Motor neuron (in vitro differentiated cells): ENCODE data around the gene MYO1E. TPM values are rescaled to one million over a fixed set of nuclear protein-coding genes. Genes with fewer than 3 reads are reported as not detected.

Experiments used
- ATAC-seq, 8 experiments: fragments of 200-7000 bp; cut with Tn5 transposase; replicated peaks in 6 of 8; 2 replicates each; pipeline ENCODE4 v1.8.0; 2021; ENCODE audit warnings: mild to moderate bottlenecking in 8 of 8, moderate library complexity in 8 of 8
- H3K27ac ChIP-seq, 2 donors: fragments of 250-450 bp; sonication (Bioruptor Pico); 2 replicates each; pipeline ENCODE4 v1.9.0; 2021; ENCODE audit warnings: antibody characterized with exemption in 2 of 2, mild to moderate bottlenecking in 2 of 2, moderate library complexity in 1 of 2
- H3K4me1 ChIP-seq, 2 donors: fragments of 250-450 bp; sonication (Bioruptor Pico); replicated peaks in 1 of 2; 2 replicates each; pipeline ENCODE4 v1.6.1; 2021; ENCODE audit warnings: antibody characterized with exemption in 2 of 2, mild to moderate bottlenecking in 2 of 2, moderate library complexity in 1 of 2
- H3K4me3 ChIP-seq, 5 donors: fragments of 250-450 bp; sonication (Bioruptor Pico); 2 replicates each; pipeline ENCODE4 v1.9.0; 2021; ENCODE audit warnings: antibody characterized with exemption in 5 of 5, mild to moderate bottlenecking in 5 of 5, moderate library complexity in 4 of 5
- WGBS, 10 experiments: fragments of 450-650 bp; shearing (Covaris generic); methylation state at CpG; one replicate each; pipeline ENCODE4 v1.0.0; 2022; 5-methylcytosine and 5-hydroxymethylcytosine counted together
- in situ Hi-C, 9 experiments: fragments of 400-800 bp; cut with MboI; loops; one replicate each; pipeline ENCODE4 v1.15.0; 2021; ENCODE audit warnings: low sequenced_read_pairs in 9 of 9, low pct_unique_long_range_greater_than_20kb in 2 of 9; ENCODE audit not compliant: unreplicated experiment in 9 of 9
- total RNA-seq, 8 experiments: library from RNA; unstranded; fragments of 300-600 nt; gene quantifications; 2 replicates each; pipeline versions ENCODE4 v1.2.3 to v1.2.4, GENCODE V29; 2022

The MYO1E gene
- total RNA-seq, 8 experiments from 2014 or later = 4.0 to 71.1 (median 6.9) TPM

- in situ Hi-C loops = no loop called here
- ATAC-seq = no peak
- WGBS, 10 experiments = 80 to 100% (median 100%) methylated on average over 1 of the region's 1 CpG; no CpG with 5 or more reads in 6 of the 10 experiments
These were observed 55.5 kb downstream of the MYO1E start for GRCh38 chr15:59317211-59317610.

DNA sequence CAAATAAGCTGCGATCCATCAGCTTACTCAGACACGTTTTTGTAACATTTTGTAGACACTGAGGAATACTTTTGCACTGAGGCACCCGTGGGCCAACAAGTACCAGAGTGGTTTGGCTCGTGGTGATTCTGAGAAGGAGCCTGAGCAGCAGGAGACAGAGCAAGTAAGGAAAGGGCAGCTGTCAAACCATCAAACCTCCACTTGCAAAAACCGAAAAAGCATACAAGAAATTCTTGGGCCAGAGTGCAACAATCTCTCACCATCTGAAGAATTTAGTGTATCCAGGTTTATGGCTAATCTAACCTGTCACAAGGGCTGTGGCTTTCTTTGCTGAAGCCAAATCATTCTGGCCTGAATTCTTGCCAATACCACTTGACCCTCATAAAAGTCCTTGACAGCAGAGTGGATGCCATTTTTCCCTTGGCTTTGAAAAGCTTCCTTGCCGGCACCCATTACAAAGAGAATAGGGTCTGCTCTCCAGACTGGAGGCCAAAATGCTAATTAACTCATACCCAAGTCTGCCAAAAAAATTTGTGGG lies 56.7 kb downstream of the MYO1E start:
- 14 to 89% (median 33%) methylated on average over 1 to 6 of the region's 6 CpGs for WGBS, 10 experiments
- Histone ChIP-seq H3K27ac (no peak overlapping the region), H3K4me1 (peaks cover 2 to 7% of the 10 kb centered on the region in 2 donors), H3K4me3 (no peak overlapping the region)
- in situ Hi-C loops = no loop called here
- ATAC-seq = no peak

More at GRCh38 chr15:59317211-59317610, 55.5 kb downstream of the MYO1E start:
- H3K4me3 ChIP-seq = no peak overlapping the region
- H3K4me1 ChIP-seq = peaks cover 2 to 7% of the 10 kb centered on the region in 2 donors
- no peak overlapping the region for H3K27ac ChIP-seq

- WGBS, 10 experiments = 9 to 100% (median 80%) methylated on average over 1 to 6 of the region's 6 CpGs; no CpG with 5 or more reads in 1 of the 10 experiments
- Histone ChIP-seq H3K27ac (no peak overlapping the region), H3K4me1 (peaks cover 2 to 7% of the 10 kb centered on the region in 2 donors), H3K4me3 (no peak overlapping the region)
- ATAC-seq = peak; percentile 42 to 99 (median 88)
- in situ Hi-C loops = no loop called here
These were observed 58.9 kb downstream of the MYO1E start for GRCh38 chr15:59313641-59314332.

- Histone ChIP-seq H3K27ac (no peak overlapping the region), H3K4me3 (no peak overlapping the region), H3K4me1 (peaks cover 2 to 7% of the 10 kb centered on the region in 2 donors)
- in situ Hi-C loops = no loop called here
- WGBS, 10 experiments = 63 to 100% (median 79%) methylated on average over 2 to 6 of the region's 7 CpGs; no CpG with 5 or more reads in 3 of the 10 experiments
- no peak for ATAC-seq
These were observed 60.5 kb downstream of the MYO1E start for GRCh38 chr15:59312205-59312604.

- WGBS, 10 experiments = 73 to 100% (median 91%) methylated on average over 1 to 8 of the region's 8 CpGs; no CpG with 5 or more reads in 1 of the 10 experiments
- no peak for ATAC-seq
- H3K27ac ChIP-seq = no peak overlapping the region
- peaks cover 2 to 7% of the 10 kb centered on the region in 2 donors for H3K4me1 ChIP-seq
- no peak overlapping the region for H3K4me3 ChIP-seq
- in situ Hi-C loops = no loop called here
These were observed 61.5 kb downstream of the MYO1E start for GRCh38 chr15:59311195-59311594.

- ATAC-seq = no peak
- H3K4me1 ChIP-seq = peaks cover 6 to 7% of the 10 kb centered on the region in 2 donors
- no peak overlapping the region for H3K27ac ChIP-seq
- in situ Hi-C loops = no loop called here
- no peak overlapping the region for H3K4me3 ChIP-seq
- WGBS, 10 experiments = 67 to 100% (median 85%) methylated on average over 1 to 5 of the region's 5 CpGs; no CpG with 5 or more reads in 2 of the 10 experiments
These were observed 63.3 kb downstream of the MYO1E start for GRCh38 chr15:59309405-59309804.

DNA sequence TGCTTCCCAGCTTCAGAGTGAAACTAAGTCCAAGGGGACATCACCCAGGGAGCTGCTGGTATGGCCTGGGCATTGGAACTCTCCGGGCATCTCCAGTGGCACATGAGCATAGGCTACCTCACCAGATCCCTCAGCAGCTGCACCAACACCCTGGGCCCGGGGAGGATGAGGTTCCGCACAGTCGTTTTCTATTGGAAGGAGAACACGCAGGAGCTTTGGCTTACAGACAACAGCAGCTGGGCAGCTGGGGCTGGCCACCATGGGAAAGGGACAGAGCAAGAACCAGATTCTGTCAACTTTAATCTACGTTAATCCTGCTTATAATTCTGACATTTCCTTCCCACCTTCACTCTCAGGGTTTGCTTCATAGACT lies 65.5 kb downstream of the MYO1E start:
- in situ Hi-C loops = no loop called here
- no peak overlapping the region for H3K27ac ChIP-seq
- peak in 1 of 8 experiments; percentile 14 for ATAC-seq

DNA sequence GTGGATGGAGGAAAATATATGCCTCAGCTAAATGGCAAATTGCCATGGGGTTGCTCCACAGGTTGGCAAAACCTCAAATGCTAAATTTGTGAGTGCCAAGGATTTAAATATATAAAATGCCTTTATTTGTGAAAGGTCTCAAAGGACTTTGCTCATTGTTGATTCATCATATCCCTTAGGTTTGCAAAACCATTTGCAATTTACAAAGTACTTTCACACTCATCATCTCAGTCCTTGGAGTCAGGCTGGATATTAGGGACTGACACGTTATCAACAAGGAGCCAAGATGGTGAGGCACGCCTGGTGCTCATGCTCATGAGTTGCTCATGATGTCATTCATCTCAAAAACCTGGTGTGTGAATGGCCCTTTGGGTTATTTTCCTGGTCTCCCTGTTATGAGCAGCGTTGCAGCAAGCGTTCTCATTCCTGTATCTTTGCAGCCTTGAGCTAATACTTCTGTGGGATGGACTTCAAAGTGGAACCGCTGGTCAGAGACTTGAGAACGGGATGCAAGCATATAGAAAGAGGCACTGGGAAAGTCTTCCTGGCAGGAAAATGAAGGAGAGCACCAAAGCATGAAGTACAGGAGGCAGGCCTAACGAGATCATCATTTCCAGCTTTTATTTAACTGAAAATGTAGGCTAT lies 66.0 kb downstream of the MYO1E start:
- Histone ChIP-seq H3K27ac (no peak overlapping the region), H3K4me1 (peaks cover 0 to 5% of the 10 kb centered on the region in 2 donors), H3K4me3 (no peak overlapping the region)
- in situ Hi-C loops = no loop called here
- 28 to 100% (median 95%) methylated on average over 1 to 6 of the region's 7 CpGs; no CpG with 5 or more reads in 1 of the 10 experiments for whole genome bisulfite sequencing, 10 experiments
- peak in 3 of 8 experiments; percentile 55 to 77 (median 70) for ATAC-seq

More for the DNA sequence above, 65.5 kb downstream of the MYO1E start:
- no peak overlapping the region for H3K4me3 ChIP-seq
- peaks cover 0 to 5% of the 10 kb centered on the region in 2 donors for H3K4me1 ChIP-seq
- WGBS, 10 experiments = 67 to 100% (median 98%) methylated on average over 1 to 6 of the region's 6 CpGs; no CpG with 5 or more reads in 5 of the 10 experiments

- Histone ChIP-seq H3K4me1 (peaks cover 0 to 5% of the 10 kb centered on the region in 2 donors), H3K27ac (no peak overlapping the region), H3K4me3 (no peak overlapping the region)
- in situ Hi-C loops = no loop called here
- ATAC-seq = no peak
- 90 to 100% (median 95%) methylated on average over 3 to 6 of the region's 6 CpGs; no CpG with 5 or more reads in 4 of the 10 experiments for WGBS, 10 experiments
These were observed 67.9 kb downstream of the MYO1E start for GRCh38 chr15:59304807-59305206.

DNA sequence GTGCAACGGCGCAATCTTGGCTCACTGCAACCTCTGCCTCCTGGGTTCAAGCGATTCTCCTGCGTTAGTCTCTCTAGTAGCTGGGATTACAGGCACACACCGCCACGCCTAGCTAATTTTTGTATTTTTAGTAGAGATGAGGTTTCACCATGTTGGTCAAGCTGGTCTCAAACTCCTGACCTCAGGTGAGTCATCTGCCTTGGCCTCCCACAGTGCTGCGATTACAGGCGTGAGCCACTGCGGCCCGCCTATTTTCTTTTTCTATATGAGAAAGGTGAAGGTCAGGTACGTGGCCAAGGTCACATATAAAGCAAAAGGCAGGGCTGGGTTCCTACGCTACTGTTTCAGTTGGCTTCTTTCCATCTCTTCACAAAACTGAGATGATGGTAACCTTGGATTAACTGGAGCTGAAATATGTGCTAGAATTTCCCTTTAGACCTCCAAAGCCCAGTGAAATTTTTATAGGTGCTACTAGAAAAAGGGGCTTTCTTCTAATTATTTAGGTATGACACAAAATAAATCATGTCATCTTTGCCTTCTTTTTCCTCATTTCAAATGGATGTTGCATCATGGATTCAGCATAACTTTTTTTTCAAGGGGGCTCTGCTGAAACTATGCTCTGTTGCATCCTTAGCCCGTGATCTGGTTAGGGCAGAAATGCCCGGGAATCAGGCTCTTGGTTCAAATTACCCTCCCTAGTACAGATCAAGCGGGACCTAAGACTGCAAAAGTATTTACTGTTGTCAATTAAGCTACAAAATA lies 68.5 kb downstream of the MYO1E start:
- in situ Hi-C loops = no loop called here
- Histone ChIP-seq H3K27ac (no peak overlapping the region), H3K4me1 (peaks cover 0 to 5% of the 10 kb centered on the region in 2 donors), H3K4me3 (no peak overlapping the region)
- no peak for ATAC-seq
- 87 to 100% (median 94%) methylated on average over 2 to 12 of the region's 15 CpGs for WGBS, 10 experiments

DNA sequence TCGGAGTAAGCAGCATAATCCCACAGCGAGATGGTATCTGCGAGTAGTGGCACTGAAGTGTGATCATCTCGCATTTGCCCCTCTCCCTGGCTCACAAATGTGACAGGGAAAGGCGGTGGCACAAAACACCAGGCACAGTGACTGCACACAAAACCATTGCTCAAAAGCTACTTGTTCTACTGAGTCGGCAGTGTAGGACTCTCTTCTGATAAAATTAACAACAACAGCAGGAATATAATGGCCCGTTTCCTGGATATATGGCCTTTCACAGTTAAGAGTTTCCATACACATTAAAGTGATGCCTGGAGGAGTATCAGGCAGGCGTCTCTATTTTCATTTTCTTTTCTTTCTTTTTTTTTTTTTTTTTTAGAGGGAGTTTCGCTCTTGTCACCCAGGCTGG lies 69.0 kb downstream of the MYO1E start:
- ATAC-seq = no peak
- peaks cover 0 to 5% of the 10 kb centered on the region in 2 donors for H3K4me1 ChIP-seq
- WGBS, 10 experiments = 81 to 100% (median 96%) methylated on average over 1 to 8 of the region's 9 CpGs; no CpG with 5 or more reads in 1 of the 10 experiments
- H3K4me3 ChIP-seq = no peak overlapping the region
- in situ Hi-C loops = no loop called here
- H3K27ac ChIP-seq = no peak overlapping the region

GRCh38 chr15:59303136-59303535 lies 69.5 kb downstream of the MYO1E start:
- ATAC-seq = no peak
- Histone ChIP-seq H3K4me1 (peaks cover 0 to 5% of the 10 kb centered on the region in 2 donors), H3K4me3 (no peak overlapping the region), H3K27ac (no peak overlapping the region)
- 80 to 100% (median 89%) methylated on average over 3 to 8 of the region's 8 CpGs; no CpG with 5 or more reads in 2 of the 10 experiments for WGBS, 10 experiments
- in situ Hi-C loops = no loop called here
